Endothelial cell of umbilical vein (primary cell): ENCODE data around the gene SOX15. TPM values are rescaled to one million over a fixed set of nuclear protein-coding genes. Genes with fewer than 3 reads are reported as not detected.

Source experiments
- BruUV-seq: library from RNA; stranded (reverse); fragments of 400-500 nt; replicated peaks from 2 replicates; lab custom pipeline; 2021; lab: Mats Ljungman, UMichigan
- CTCF ChIA-PET: fragments of 300-600, 350-600 bp; sonication (Branson Sonifier 250); formaldehyde crosslinking; loops from one replicate; lab custom pipeline; 2021; ENCODE audit warnings: antibody characterized with exemption, inconsistent platforms; lab: Charles Lee
- POLR2A ChIA-PET: fragments of 300-600, 350-600 bp; sonication (Branson Sonifier 250); formaldehyde crosslinking; loops from one replicate; lab custom pipeline; 2021; ENCODE audit warnings: antibody characterized with exemption, inconsistent platforms; lab: Charles Lee
- DNase-seq: peaks from one replicate; pipeline ENCODE4 v3.0.0-alpha.2; 2011; ENCODE audit warnings: low read depth, low spot score
- FAIRE-seq: peaks from 2 replicates; lab custom pipeline; 2011; peaks lifted over from hg19 to GRCh38; lab: Jason Lieb, UNC
- H2AFZ ChIP-seq: 2 replicates; pipeline ENCODE4 v1.6.0; 2012; ENCODE audit warnings: low read depth, low read length, control low read depth, inconsistent platforms
- H3K27ac ChIP-seq: 2 replicates; pipeline ENCODE4 v1.5.1; 2011; ENCODE audit warnings: low read depth, mild to moderate bottlenecking, control low read depth, low read length, moderate library complexity; ENCODE audit not compliant: insufficient read depth
- H3K27me3 ChIP-seq, 2 experiments: 2 replicates each; pipeline versions ENCODE4 v1.6.0 to v1.6.1; 2011; ENCODE audit warnings: low read length in 2 of 2, mixed read lengths in 1 of 2; ENCODE audit not compliant: control insufficient read depth in 2 of 2, insufficient read depth in 2 of 2
- H3K36me3 ChIP-seq, 2 experiments: 2 replicates in 1 of 2; 3 replicates in 1 of 2; pipeline ENCODE4 v1.5.1; 2011; ENCODE audit warnings: low read length in 2 of 2, mild to moderate bottlenecking in 1 of 2, moderate library complexity in 1 of 2; ENCODE audit not compliant: control insufficient read depth in 2 of 2, insufficient read depth in 2 of 2; ENCODE audit errors: extremely low read depth in 1 of 2
- H3K4me1 ChIP-seq: 3 replicates; pipeline ENCODE4 v1.5.1; 2011; ENCODE audit warnings: mild to moderate bottlenecking, low read length; ENCODE audit not compliant: control insufficient read depth, insufficient read depth; ENCODE audit errors: extremely low read depth
- H3K4me2 ChIP-seq: 2 replicates; pipeline ENCODE4 v1.6.1; 2011; ENCODE audit warnings: low read length, control low read depth, mixed read lengths; ENCODE audit not compliant: insufficient read depth
- H3K4me3 ChIP-seq, 3 experiments: fragments of 200-600 bp in 1 of 3; sonication (generic), shearing (Covaris generic) in 1 of 3; replicated peaks in 1 of 3; 2 replicates each; pipeline ENCODE4 v1.5.1; 2011 to 2016; ENCODE audit warnings: control low read depth in 3 of 3, low read length in 3 of 3, mild to moderate bottlenecking in 2 of 3, inconsistent platforms in 1 of 3, low read depth in 1 of 3, moderate library complexity in 1 of 3; ENCODE audit not compliant: insufficient read depth in 1 of 3
- H3K79me2 ChIP-seq: 2 replicates; pipeline ENCODE4 v1.6.0; 2012; ENCODE audit warnings: low read length, inconsistent platforms; ENCODE audit not compliant: control insufficient read depth, insufficient read depth
- H3K9ac ChIP-seq: replicated peaks from 2 replicates; pipeline ENCODE3; 2011; ENCODE audit warnings: low read length, control low read depth; ENCODE audit not compliant: insufficient read depth; ENCODE audit errors: extremely low read depth
- H3K9me1 ChIP-seq: replicated peaks from 3 replicates; pipeline ENCODE4 v1.6.0; 2011; ENCODE audit warnings: mild to moderate bottlenecking, low read length; ENCODE audit not compliant: control insufficient read depth, insufficient read depth; ENCODE audit errors: extremely low read depth
- H3K9me3 ChIP-seq: replicated peaks from 2 replicates; pipeline ENCODE4 v1.5.1; 2012; ENCODE audit warnings: low read length, inconsistent platforms; ENCODE audit not compliant: control insufficient read depth, insufficient read depth
- H4K20me1 ChIP-seq: replicated peaks from 2 replicates; pipeline ENCODE3; 2011; ENCODE audit warnings: mild to moderate bottlenecking, low read length; ENCODE audit not compliant: control insufficient read depth, insufficient read depth; ENCODE audit errors: extremely low read depth
- CTCF ChIP-seq, 2 donors: IDR thresholded peaks; 1 replicate in 1 of 2; 2 replicates in 1 of 2; pipeline ENCODE4 v1.5.1; 2011; ENCODE audit warnings: low read length in 2 of 2, mild to moderate bottlenecking in 2 of 2, moderate library complexity in 2 of 2, control low read depth in 1 of 2, inconsistent platforms in 1 of 2, low read depth in 1 of 2; ENCODE audit not compliant: insufficient read depth in 1 of 2; ENCODE audit errors: extremely low read depth in 1 of 2
- EZH2 ChIP-seq: IDR thresholded peaks from 2 replicates; pipeline ENCODE4 v1.6.1; 2012; ENCODE audit warnings: borderline replicate concordance, low read depth, mild to moderate bottlenecking, moderate library complexity, low read length, inconsistent platforms; ENCODE audit not compliant: severe bottlenecking
- FOS ChIP-seq: IDR thresholded peaks from 2 replicates; pipeline ENCODE4 v1.6.1; 2011; ENCODE audit warnings: mild to moderate bottlenecking, low read length, moderate library complexity, borderline replicate concordance; ENCODE audit not compliant: insufficient read depth
- GATA2 ChIP-seq: IDR thresholded peaks from 2 replicates; pipeline ENCODE4 v1.7.0; 2011; ENCODE audit warnings: low read depth, mild to moderate bottlenecking, moderate library complexity, mixed read lengths, low read length; ENCODE audit not compliant: insufficient read length, insufficient read depth
- JUN ChIP-seq: IDR thresholded peaks from 2 replicates; pipeline ENCODE4 v1.6.1; 2011; ENCODE audit warnings: borderline replicate concordance, low read depth; ENCODE audit not compliant: insufficient read length, insufficient read depth
- MAX ChIP-seq: IDR thresholded peaks from 2 replicates; pipeline ENCODE4 v1.6.1; 2011; ENCODE audit not compliant: insufficient read depth, insufficient read length
- MYC ChIP-seq: IDR thresholded peaks from one replicate; pipeline ENCODE4 v1.6.1; 2011; ENCODE audit warnings: mild to moderate bottlenecking, low read depth, low read length
- POLR2A ChIP-seq: IDR thresholded peaks from 2 replicates; pipeline ENCODE4 v1.6.1; 2012; ENCODE audit warnings: low read depth, mild to moderate bottlenecking, control low read depth, low read length
- POLR2AphosphoS5 ChIP-seq: IDR thresholded peaks from 2 replicates; pipeline ENCODE4 v1.6.1; 2012; ENCODE audit warnings: low read depth, mild to moderate bottlenecking, control low read depth, low read length, moderate library complexity; ENCODE audit not compliant: insufficient read depth
- dilution Hi-C: fragments of 300-500 bp; cut with MboI; formaldehyde crosslinking; loops from one replicate; pipeline ENCODE4 v1.15.0; 2019; ENCODE audit warnings: low sequenced_read_pairs; ENCODE audit not compliant: extremely low pct_ligation_motif_present
- intact Hi-C: fragments of 100-400 bp; cut with micrococcal nuclease; formaldehyde crosslinking; loops from one replicate; pipeline ENCODE4 v1.10.0; 2022
- polyA plus RNA-seq, 4 experiments: library from polyadenylated mRNA; depleted of rRNA in 3 of 4; stranded (reverse) in 3 of 4; unstranded in 1 of 4; fragments of >200 nt; gene quantifications; 2 replicates each; pipeline versions ENCODE4 v1.2.1 to v1.2.3, GENCODE V29; 2011 to 2012; ENCODE audit warnings: missing spikeins in 1 of 4
- total RNA-seq: library from RNA; stranded (reverse); gene quantifications from 2 replicates; pipeline ENCODE4 v1.2.3, GENCODE V29; 2021

Gene SOX15
- total and polyA plus RNA-seq, 2 donors (not counting 3 experiments of a cell fraction or from before 2014, with no cell fraction given) = 0.26 to 0.46 TPM

- ChIA-PET CTCF (interaction anchor here (4.8 kb wide), 1 partner anchor 9 kb away, joined by 48 read pairs; the partner anchor contains the start of gene SOX15), POLR2A (no interaction called here)
- Histone ChIP-seq H3K4me3 (no peak overlapping the region), H4K20me1 (no peaks in the 10 kb centered on the region), H3K27ac (no peak overlapping the region), H3K36me3 (peaks cover 16 to 29% of the 10 kb centered on the region in 2 experiments), H3K79me2 (peaks cover 42% of the 10 kb centered on the region), H3K9me1 (no peaks in the 10 kb centered on the region), H3K4me1 (peaks cover 51% of the 10 kb centered on the region), H3K9me3 (no peaks in the 10 kb centered on the region), H3K27me3 (no peaks in the 10 kb centered on the region), H2AFZ (no peak overlapping the region), H3K4me2 (no peak overlapping the region), H3K9ac (no peak overlapping the region)
- FAIRE-seq (no peak), DNase-seq (no peak)
- TF ChIP-seq FOS (no peak), POLR2A (no peak), EZH2 (no peak), GATA2 (no peak), POLR2AphosphoS5 (no peak), MYC (no peak), MAX (no peak), JUN (no peak), CTCF (IDR thresholded peaks at IDR 0.05; ENCODE audit: extremely low read depth in 1 of 2, insufficient read depth in 1 of 2, low read depth in 1 of 2, low read length in 2 of 2) (no peak)
- dilution Hi-C loops (no loop called here), intact Hi-C loops (no loop called here)
- BruUV-seq = no TSS peak
These were observed 9.0 kb downstream of the SOX15 start for GRCh38 chr17:7580604-7581575.
